ES-I3 (cell line): Measurements from ENCODE around the gene C1GALT1C1L.

Experiments
- H3K36me3 ChIP-seq: 2 replicates; pipeline ENCODE4 v1.6.1; 2013; ENCODE audit warnings: mild to moderate bottlenecking, low read length, control low read depth, moderate library complexity; ENCODE audit not compliant: insufficient read depth
- H3K4me1 ChIP-seq: 2 replicates; pipeline ENCODE4 v1.6.1; 2013; ENCODE audit warnings: mild to moderate bottlenecking, control low read depth, low read length; ENCODE audit not compliant: insufficient read depth
- H3K9ac ChIP-seq: 2 replicates; pipeline ENCODE4 v1.6.1; 2013; ENCODE audit warnings: low read depth, mild to moderate bottlenecking, low read length, moderate library complexity
- H3K9me3 ChIP-seq: 2 replicates; pipeline ENCODE4 v1.6.1; 2013; ENCODE audit warnings: mild to moderate bottlenecking, low read length, moderate library complexity; ENCODE audit not compliant: control insufficient read depth, insufficient read depth

The C1GALT1C1L gene

DNA sequence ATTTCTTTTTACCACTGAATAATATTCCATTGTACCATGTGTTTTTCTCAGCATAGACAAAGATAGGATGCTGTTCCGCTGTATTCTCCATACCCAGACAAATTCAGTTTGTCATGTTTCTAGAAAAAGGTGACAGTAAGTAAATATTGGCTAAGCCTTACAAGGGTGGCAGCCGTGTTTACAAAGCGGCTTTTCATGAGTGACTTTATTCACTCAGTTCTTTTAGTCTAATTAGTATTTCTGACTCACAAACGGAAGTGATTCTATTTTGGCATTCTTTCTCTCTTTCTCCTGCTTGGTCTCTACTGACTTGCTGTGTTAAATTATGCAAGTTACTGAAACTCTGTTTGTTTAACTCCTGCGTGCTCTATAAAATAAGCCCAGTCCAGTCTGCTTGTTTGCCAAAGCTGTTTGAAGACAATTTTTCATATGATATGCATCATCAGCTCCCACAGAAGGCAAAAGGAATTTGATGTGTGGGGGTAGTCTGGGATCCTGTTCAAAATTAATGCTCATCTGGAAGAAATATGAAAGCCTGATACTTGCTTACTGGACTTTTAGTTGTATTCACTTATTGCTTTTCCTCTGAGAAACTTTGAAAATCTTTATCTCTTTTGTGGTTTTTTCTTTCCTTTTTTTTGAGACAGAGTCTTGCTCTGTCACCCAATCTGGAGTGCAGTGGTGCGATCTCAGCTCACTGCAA lies 41.5 kb downstream of the C1GALT1C1L start:
- H3K4me1 ChIP-seq = no peaks in the 10 kb centered on the region; the same call in 1 of the 2 replicates
- H3K9ac ChIP-seq = no peak overlapping the region
- no peaks in the 10 kb centered on the region for H3K36me3 ChIP-seq
- H3K9me3 ChIP-seq = no peaks in the 10 kb centered on the region

DNA sequence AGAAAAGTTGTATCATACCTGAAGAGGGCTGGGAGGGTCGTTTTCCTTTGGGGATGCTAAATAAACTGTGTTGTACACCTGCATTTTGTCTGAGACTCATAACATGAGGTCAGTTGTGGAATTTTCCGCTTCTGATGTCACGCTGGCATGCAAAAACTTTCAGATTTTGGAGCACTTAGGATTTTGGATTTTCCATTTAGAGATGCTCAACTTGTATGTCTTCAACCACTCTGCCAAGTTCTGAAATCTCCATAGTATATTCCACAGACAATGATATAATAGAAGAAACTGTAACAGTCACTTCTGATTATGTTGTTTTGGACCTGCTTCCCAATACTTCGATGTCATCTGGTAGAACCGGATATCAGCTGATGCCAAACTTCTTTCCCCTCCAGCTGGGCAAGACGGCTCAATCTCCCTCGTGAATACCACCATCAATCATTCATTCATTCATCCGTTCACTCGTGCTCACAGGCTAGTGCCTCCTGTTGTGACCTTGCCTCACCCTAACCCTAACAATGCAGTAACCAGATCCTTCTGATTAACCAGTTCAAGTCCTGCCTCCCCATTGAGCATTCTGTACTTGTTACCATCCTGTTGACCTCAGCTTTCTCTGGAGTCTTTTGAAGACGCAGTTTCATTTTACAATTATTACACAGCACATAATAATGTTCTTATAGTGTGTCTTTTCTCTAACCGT lies 44.5 kb downstream of the C1GALT1C1L start:
- Histone ChIP-seq H3K36me3 (no peaks in the 10 kb centered on the region), H3K9me3 (no peaks in the 10 kb centered on the region), H3K9ac (no peak overlapping the region), H3K4me1 (no peaks in the 10 kb centered on the region; the same call in 1 of the 2 replicates)
